Erythroblast (primary cell): ENCODE results near the gene SEC31A.

Experiments
- GATA1 ChIP-seq: IDR thresholded peaks from 2 replicates; pipeline ENCODE4 v1.6.1; 2011; ENCODE audit warnings: low read depth, mild to moderate bottlenecking, control low read depth, low read length, moderate library complexity
- POLR2A ChIP-seq: IDR thresholded peaks from 2 replicates; pipeline ENCODE4 v1.6.1; 2011; ENCODE audit warnings: mild to moderate bottlenecking, low read length

DNA sequence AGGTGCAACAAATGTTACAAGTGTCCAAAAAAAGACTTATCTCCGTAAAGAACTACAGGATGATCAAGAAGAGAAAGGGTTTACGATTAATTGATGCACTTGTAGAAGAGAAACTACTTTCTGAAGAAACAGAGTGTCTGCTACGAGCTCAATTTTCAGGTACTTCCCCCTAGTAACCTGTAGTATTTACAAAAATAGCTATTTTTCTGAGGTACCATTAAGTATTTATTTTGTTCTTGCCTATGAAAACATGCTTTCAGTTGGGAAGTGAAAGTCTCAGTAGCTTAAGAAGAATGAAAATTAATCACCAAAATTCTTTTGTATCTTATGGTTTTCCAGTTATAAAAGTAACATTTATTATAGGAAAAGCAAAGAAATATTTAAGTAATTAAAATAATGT, 15.5 kb upstream of the SEC31A start:
- TF ChIP-seq POLR2A = no peak
- TF ChIP-seq GATA1 = no peak
